MG63 (cell line): ENCODE measurements around the gene MAP3K7. TPM values are rescaled to one million over a fixed set of nuclear protein-coding genes. Genes with fewer than 3 reads are reported as not detected.
A peak's percentile ranks its signal among the peaks of the same experiment; 100 is the strongest.

ENCODE experiments used
- DNase-seq: peaks from one replicate; pipeline ENCODE4 v3.0.0-alpha.2; 2020
- H3K27me3 ChIP-seq: fragments of 250-450 bp; sonication (Bioruptor Pico); 2 replicates; pipeline ENCODE4 v1.5.1; 2020; ENCODE audit warnings: mild to moderate bottlenecking, moderate library complexity
- H3K36me3 ChIP-seq: fragments of 250-450 bp; sonication (Bioruptor Pico); 2 replicates; pipeline ENCODE4 v1.5.1; 2020; ENCODE audit warnings: mild to moderate bottlenecking, moderate library complexity
- H3K4me3 ChIP-seq: fragments of 250-450 bp; sonication (Bioruptor Pico); 2 replicates; pipeline ENCODE4 v1.5.1; 2020; ENCODE audit warnings: mild to moderate bottlenecking, moderate library complexity
- H3K9me3 ChIP-seq: fragments of 250-450 bp; sonication (Bioruptor Pico); 2 replicates; pipeline ENCODE4 v1.5.1; 2020; ENCODE audit warnings: mild to moderate bottlenecking, moderate library complexity
- total RNA-seq: library from RNA; depleted of rRNA; stranded (reverse); fragments of >200 nt; shearing (Covaris generic); gene quantifications from 2 replicates; pipeline ENCODE4 v1.2.3, GENCODE V29; 2014; ENCODE audit warnings: low replicate concordance

Gene MAP3K7
- total RNA-seq, 1 experiment from 2014 or later: 25.6 TPM

- Histone ChIP-seq H3K36me3 (no peaks in the 10 kb centered on the region), H3K9me3 (no peaks in the 10 kb centered on the region), H3K27me3 (no peaks in the 10 kb centered on the region), H3K4me3 (no peak overlapping the region)
- peak; percentile 32 for DNase-seq
Measured at GRCh38 chr6:90483116-90483839, 103.6 kb downstream of the MAP3K7 start.

GRCh38 chr6:90480666-90481065, 106.2 kb downstream of the MAP3K7 start:
- no peak for DNase-seq
- Histone ChIP-seq H3K36me3 (no peaks in the 10 kb centered on the region), H3K4me3 (no peak overlapping the region), H3K9me3 (no peaks in the 10 kb centered on the region), H3K27me3 (no peaks in the 10 kb centered on the region)

- Histone ChIP-seq H3K4me3 (no peak overlapping the region), H3K27me3 (no peaks in the 10 kb centered on the region), H3K36me3 (no peaks in the 10 kb centered on the region), H3K9me3 (no peaks in the 10 kb centered on the region)
- DNase-seq: no peak
Measured at GRCh38 chr6:90479603-90479926, 107.3 kb downstream of the MAP3K7 start.

GRCh38 chr6:90478789-90479602, 107.9 kb downstream of the MAP3K7 start:
- Histone ChIP-seq H3K36me3 (no peaks in the 10 kb centered on the region), H3K4me3 (no peak overlapping the region), H3K9me3 (no peaks in the 10 kb centered on the region), H3K27me3 (no peaks in the 10 kb centered on the region)
- DNase-seq: peak; percentile 91

- Histone ChIP-seq H3K36me3 (no peaks in the 10 kb centered on the region), H3K9me3 (no peaks in the 10 kb centered on the region), H3K27me3 (no peaks in the 10 kb centered on the region), H3K4me3 (no peak overlapping the region)
- DNase-seq: no peak
Measured at GRCh38 chr6:90478278-90478677, 108.6 kb downstream of the MAP3K7 start.

GRCh38 chr6:90477366-90477765, 109.5 kb downstream of the MAP3K7 start:
- Histone ChIP-seq H3K4me3 (no peak overlapping the region), H3K36me3 (no peaks in the 10 kb centered on the region), H3K9me3 (no peaks in the 10 kb centered on the region), H3K27me3 (no peaks in the 10 kb centered on the region)
- no peak for DNase-seq

GRCh38 chr6:90472716-90473115, 114.2 kb downstream of the MAP3K7 start:
- Histone ChIP-seq H3K27me3 (no peaks in the 10 kb centered on the region), H3K4me3 (no peak overlapping the region), H3K9me3 (no peaks in the 10 kb centered on the region), H3K36me3 (no peaks in the 10 kb centered on the region)
- DNase-seq: no peak

GRCh38 chr6:90471263-90471662, 115.6 kb downstream of the MAP3K7 start:
- Histone ChIP-seq H3K9me3 (no peaks in the 10 kb centered on the region), H3K4me3 (no peak overlapping the region), H3K36me3 (no peaks in the 10 kb centered on the region), H3K27me3 (no peaks in the 10 kb centered on the region)
- no peak for DNase-seq

- Histone ChIP-seq H3K36me3 (no peaks in the 10 kb centered on the region), H3K4me3 (no peak overlapping the region), H3K9me3 (no peaks in the 10 kb centered on the region), H3K27me3 (no peaks in the 10 kb centered on the region)
- no peak for DNase-seq
Measured at GRCh38 chr6:90469906-90470305, 117.0 kb downstream of the MAP3K7 start.

GRCh38 chr6:90468859-90469258, 118.0 kb downstream of the MAP3K7 start:
- H3K9me3 ChIP-seq: no peaks in the 10 kb centered on the region
- H3K36me3 ChIP-seq: no peaks in the 10 kb centered on the region
- H3K4me3 ChIP-seq: no peak overlapping the region
- H3K27me3 ChIP-seq: no peaks in the 10 kb centered on the region
- no peak for DNase-seq

- Histone ChIP-seq H3K4me3 (no peak overlapping the region), H3K36me3 (no peaks in the 10 kb centered on the region), H3K27me3 (no peaks in the 10 kb centered on the region), H3K9me3 (no peaks in the 10 kb centered on the region)
- DNase-seq: peak; percentile 23
Measured at GRCh38 chr6:90468080-90468479, 118.8 kb downstream of the MAP3K7 start.

GRCh38 chr6:90467546-90467945, 119.3 kb downstream of the MAP3K7 start:
- no peak for DNase-seq
- no peaks in the 10 kb centered on the region for H3K36me3 ChIP-seq
- H3K9me3 ChIP-seq: no peaks in the 10 kb centered on the region
- H3K4me3 ChIP-seq: no peak overlapping the region
- no peaks in the 10 kb centered on the region for H3K27me3 ChIP-seq

- no peak for DNase-seq
- no peaks in the 10 kb centered on the region for H3K9me3 ChIP-seq
- H3K27me3 ChIP-seq: no peaks in the 10 kb centered on the region
- no peaks in the 10 kb centered on the region for H3K36me3 ChIP-seq
- no peak overlapping the region for H3K4me3 ChIP-seq
Measured at GRCh38 chr6:90466154-90466940, 120.5 kb downstream of the MAP3K7 start.

- no peak overlapping the region for H3K4me3 ChIP-seq
- no peaks in the 10 kb centered on the region for H3K27me3 ChIP-seq
- H3K9me3 ChIP-seq: no peaks in the 10 kb centered on the region
- DNase-seq: peak; percentile 3
- no peaks in the 10 kb centered on the region for H3K36me3 ChIP-seq
Measured at GRCh38 chr6:90465686-90466085, 121.2 kb downstream of the MAP3K7 start.

- Histone ChIP-seq H3K27me3 (no peaks in the 10 kb centered on the region), H3K9me3 (no peaks in the 10 kb centered on the region), H3K4me3 (no peak overlapping the region), H3K36me3 (no peaks in the 10 kb centered on the region)
- DNase-seq: no peak
Measured at GRCh38 chr6:90464507-90464906, 122.4 kb downstream of the MAP3K7 start.

GRCh38 chr6:90463874-90464273, 123.0 kb downstream of the MAP3K7 start:
- no peak for DNase-seq
- no peaks in the 10 kb centered on the region for H3K9me3 ChIP-seq
- H3K36me3 ChIP-seq: no peaks in the 10 kb centered on the region
- H3K4me3 ChIP-seq: no peak overlapping the region
- no peaks in the 10 kb centered on the region for H3K27me3 ChIP-seq
